ENCODE measurements around the gene UGT1A7. TPM values are rescaled to one million over a fixed set of nuclear protein-coding genes. Genes with fewer than 3 reads are reported as not detected.

The UGT1A7 gene
- total and polyA plus RNA-seq, 12 donors = 0.11 to 10.1 (median 0.74) TPM; not detected in 3

DNA sequence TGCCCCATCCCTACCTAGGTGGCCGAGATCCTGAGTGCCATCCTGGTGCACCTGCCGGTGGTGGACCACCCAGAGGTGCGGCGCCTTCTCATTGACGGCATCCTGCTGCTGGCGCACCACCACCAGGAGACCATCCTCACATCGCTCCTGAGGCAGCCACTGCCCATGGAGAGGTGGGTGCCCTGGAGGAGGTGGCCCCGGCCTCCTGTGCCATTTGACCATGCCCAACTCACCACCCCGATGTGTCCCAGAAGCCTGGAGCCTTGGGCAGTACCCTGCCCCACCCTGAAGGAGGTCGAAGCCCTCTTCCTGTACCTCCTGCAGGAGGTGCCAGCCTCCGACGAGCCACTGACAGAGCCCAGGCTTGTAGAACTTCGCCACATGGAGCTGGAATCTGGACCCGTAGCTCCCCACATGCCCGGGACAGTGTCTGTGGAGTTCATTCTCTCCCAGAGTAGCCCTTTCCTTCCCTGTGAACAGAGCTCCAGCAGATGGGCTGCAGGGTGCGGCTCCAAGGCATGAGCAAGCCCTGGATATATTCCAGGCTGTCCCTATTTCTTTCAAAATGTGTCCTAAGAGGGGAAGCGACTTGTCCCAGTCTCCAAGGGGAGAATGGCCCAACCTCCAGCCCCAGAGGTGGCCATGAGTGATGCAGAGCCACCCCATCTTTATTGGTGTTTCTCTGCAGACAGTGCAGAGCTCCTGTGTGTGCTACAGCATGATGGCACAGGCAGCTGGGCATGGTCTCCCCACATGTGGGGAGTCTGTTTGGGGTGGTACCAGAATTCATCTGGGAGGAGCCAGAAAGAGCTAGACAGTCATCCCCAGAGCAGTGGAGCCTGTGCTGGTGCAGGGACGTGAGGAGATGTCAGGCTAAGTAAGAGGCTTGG is 138.4 kb downstream of the UGT1A7 start:
- Histone ChIP-seq H3K4me1 (replicated peaks in 1 of 2) (no peaks in the 10 kb centered on the region), H3K9me3 (replicated peaks in 1 of 3) (no peaks in the 10 kb centered on the region), H3K27ac (no peak overlapping the region), H3K4me3 (no peak overlapping the region), H3K36me3 (replicated peaks in 1 of 2) (no peaks in the 10 kb centered on the region), H3K27me3 (no peaks in the 10 kb centered on the region)
- TF ChIP-seq, protein P1, sequence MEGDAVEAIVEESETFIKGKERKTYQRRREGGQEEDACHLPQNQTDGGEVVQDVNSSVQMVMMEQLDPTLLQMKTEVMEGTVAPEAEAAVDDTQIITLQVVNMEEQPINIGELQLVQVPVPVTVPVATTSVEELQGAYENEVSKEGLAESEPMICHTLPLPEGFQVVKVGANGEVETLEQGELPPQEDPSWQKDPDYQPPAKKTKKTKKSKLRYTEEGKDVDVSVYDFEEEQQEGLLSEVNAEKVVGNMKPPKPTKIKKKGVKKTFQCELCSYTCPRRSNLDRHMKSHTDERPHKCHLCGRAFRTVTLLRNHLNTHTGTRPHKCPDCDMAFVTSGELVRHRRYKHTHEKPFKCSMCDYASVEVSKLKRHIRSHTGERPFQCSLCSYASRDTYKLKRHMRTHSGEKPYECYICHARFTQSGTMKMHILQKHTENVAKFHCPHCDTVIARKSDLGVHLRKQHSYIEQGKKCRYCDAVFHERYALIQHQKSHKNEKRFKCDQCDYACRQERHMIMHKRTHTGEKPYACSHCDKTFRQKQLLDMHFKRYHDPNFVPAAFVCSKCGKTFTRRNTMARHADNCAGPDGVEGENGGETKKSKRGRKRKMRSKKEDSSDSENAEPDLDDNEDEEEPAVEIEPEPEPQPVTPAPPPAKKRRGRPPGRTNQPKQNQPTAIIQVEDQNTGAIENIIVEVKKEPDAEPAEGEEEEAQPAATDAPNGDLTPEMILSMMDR (IDR thresholded peaks at IDR 0.05) = no peak
- TF ChIP-seq POLR2A (IDR thresholded peaks at IDR 0.05) = no peak
- intact Hi-C loops (cut with DNase I) = no loop called here
- DNase-seq = peak in 1 of 7 donors; percentile 8
- 80 to 84% (median 82%) methylated on average over 7 to 18 of the region's 18 CpGs for WGBS, 4 donors

DNA sequence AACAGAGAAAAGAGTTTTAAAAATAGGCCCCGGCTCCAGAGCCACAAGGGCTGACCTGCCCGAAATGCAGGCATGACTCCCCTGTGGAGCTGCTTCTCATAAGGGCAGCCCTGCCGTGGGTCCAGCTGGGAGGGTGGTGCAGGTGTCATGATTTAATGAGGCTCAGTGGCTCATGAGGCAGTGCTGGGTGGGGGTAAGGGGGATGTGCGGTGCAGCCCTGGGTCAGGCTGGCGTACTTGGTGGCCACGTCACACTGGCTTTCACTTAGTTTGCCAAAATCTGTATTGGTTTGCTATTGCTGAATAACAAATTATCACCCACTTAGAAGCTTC is 139.0 kb downstream of the UGT1A7 start:
- no peaks in the 10 kb centered on the region for H3K36me3 ChIP-seq (replicated peaks in 1 of 2)
- 81 to 87% (median 83%) methylated on average over 3 to 6 of the region's 6 CpGs for WGBS, 4 donors
- no peaks in the 10 kb centered on the region for H3K27me3 ChIP-seq
- intact Hi-C loops (cut with DNase I) = no loop called here
- peak in 1 of 7 donors; percentile 8 for DNase-seq
- no peaks in the 10 kb centered on the region for H3K4me1 ChIP-seq (replicated peaks in 1 of 2)
- H3K9me3 ChIP-seq (replicated peaks in 1 of 3) = no peaks in the 10 kb centered on the region
- TF ChIP-seq POLR2A (IDR thresholded peaks at IDR 0.05) = no peak
- TF ChIP-seq, protein P1 (IDR thresholded peaks at IDR 0.05) = no peak
- no peak overlapping the region for H3K27ac ChIP-seq
- H3K4me3 ChIP-seq = no peak overlapping the region

DNA sequence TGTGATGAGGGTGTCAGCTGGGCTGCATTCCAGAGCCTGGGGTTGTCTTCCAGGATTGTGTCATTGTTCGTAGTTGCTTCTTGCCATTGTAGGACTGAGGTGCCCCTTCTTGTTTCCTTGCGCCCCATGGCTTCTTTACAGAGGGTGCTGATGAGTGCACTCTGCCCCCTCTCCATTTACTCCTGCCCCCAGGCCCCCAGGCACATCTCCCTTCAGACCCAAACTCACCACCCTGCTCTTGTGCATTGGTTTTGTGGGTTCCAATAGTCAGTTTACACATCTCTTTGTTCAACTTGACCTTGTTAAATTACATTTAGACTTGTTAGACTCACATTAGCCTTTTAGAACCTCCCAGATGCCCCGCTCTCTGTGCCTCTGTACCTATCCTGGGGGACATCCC is 139.5 kb downstream of the UGT1A7 start:
- Histone ChIP-seq H3K27ac (no peak overlapping the region), H3K27me3 (no peaks in the 10 kb centered on the region), H3K36me3 (replicated peaks in 1 of 2) (no peaks in the 10 kb centered on the region), H3K4me1 (replicated peaks in 1 of 2) (no peaks in the 10 kb centered on the region), H3K9me3 (replicated peaks in 1 of 3) (no peaks in the 10 kb centered on the region), H3K4me3 (no peak overlapping the region)
- intact Hi-C loops (cut with DNase I) = no loop called here
- 83 to 95% (median 89%) methylated on average over 3 of the region's 3 CpGs for WGBS, 4 donors
- DNase-seq = no peak
- no peak for TF ChIP-seq POLR2A (IDR thresholded peaks at IDR 0.05)
- TF ChIP-seq, protein P1 (IDR thresholded peaks at IDR 0.05) = no peak

DNA sequence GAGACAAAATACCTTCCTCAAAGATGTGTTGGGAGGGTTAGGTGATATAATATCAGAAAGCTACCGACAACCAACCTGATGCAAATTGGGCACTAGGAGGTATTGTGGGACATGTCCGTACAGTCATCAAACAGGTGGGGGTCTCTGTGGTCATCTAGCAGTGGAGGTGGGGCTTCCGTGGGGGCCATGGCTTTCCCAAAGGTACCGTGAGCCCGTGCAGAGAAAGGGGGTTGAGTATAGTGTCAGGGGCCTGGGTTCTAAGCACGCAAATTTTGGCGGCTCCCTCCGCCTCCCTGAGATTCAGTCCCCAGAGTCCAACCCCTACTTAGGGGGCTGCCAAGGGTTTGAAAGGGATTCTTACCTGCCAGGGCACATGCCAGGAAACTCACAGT is 140.0 kb downstream of the UGT1A7 start:
- Histone ChIP-seq H3K27ac (no peak overlapping the region), H3K27me3 (no peaks in the 10 kb centered on the region), H3K36me3 (replicated peaks in 1 of 2) (no peaks in the 10 kb centered on the region), H3K9me3 (replicated peaks in 1 of 3) (no peaks in the 10 kb centered on the region), H3K4me3 (no peak overlapping the region), H3K4me1 (replicated peaks in 1 of 2) (no peaks in the 10 kb centered on the region)
- WGBS, 4 donors = 86 to 95% (median 91%) methylated on average over 5 to 8 of the region's 8 CpGs
- intact Hi-C loops (cut with DNase I) = no loop called here
- TF ChIP-seq, protein P1 (IDR thresholded peaks at IDR 0.05) = no peak
- no peak for TF ChIP-seq POLR2A (IDR thresholded peaks at IDR 0.05)
- no peak for DNase-seq

Data from adrenal gland (tissue), 12 donors.